Measurements from ENCODE around the gene MDFI. TPM values are rescaled to one million over a fixed set of nuclear protein-coding genes. Genes with fewer than 3 reads are reported as not detected.
"Not testable (repeated sequence)": the region's sequence is repeated elsewhere in the genome, so short reads cannot be mapped to it uniquely, and the experiment has no call there.

Gene MDFI
- polyA plus RNA-seq, 3 donors from 2014 or later: not detected

GRCh38 chr6:41608443-41609151, 29.7 kb upstream of the MDFI start:
- Mint-ChIP-seq H3K36me3 (peaks cover 0 to 3% (median 0%) of the 10 kb centered on the region in 3 donors), H3K27me3 (ENCODE audit: low read depth in 3 of 3) (peaks cover 6 to 10% (median 7%) of the 10 kb centered on the region in 3 donors), H3K4me3 (no peak overlapping the region), H3K4me1 (peaks cover 5 to 10% of the 10 kb centered on the region in 2 donors), H3K27ac (no peak overlapping the region), H3K9me3 (peaks cover 0 to 4% (median 0%) of the 10 kb centered on the region in 6 donors)
- no peak for DNase-seq

GRCh38 chr6:41614715-41615114, 23.6 kb upstream of the MDFI start:
- Mint-ChIP-seq H3K36me3 (peaks cover 0 to 3% (median 0%) of the 10 kb centered on the region in 3 donors), H3K4me1 (no peaks in the 10 kb centered on the region), H3K27me3 (ENCODE audit: low read depth in 3 of 3) (peaks cover 2 to 25% (median 6%) of the 10 kb centered on the region in 3 donors), H3K4me3 (no peak overlapping the region), H3K9me3 (peaks cover 0 to 4% (median 0%) of the 10 kb centered on the region in 6 donors), H3K27ac (no peak overlapping the region)
- no peak for DNase-seq

- Mint-ChIP-seq H3K9me3 (peaks cover 0 to 4% (median 0%) of the 10 kb centered on the region in 6 donors), H3K27ac (no peak overlapping the region), H3K4me3 (no peak overlapping the region), H3K36me3 (no peaks in the 10 kb centered on the region), H3K4me1 (no peaks in the 10 kb centered on the region), H3K27me3 (ENCODE audit: low read depth in 3 of 3) (peaks cover 2 to 25% (median 6%) of the 10 kb centered on the region in 3 donors)
- no peak for DNase-seq
Measured at GRCh38 chr6:41615311-41615710, 23.0 kb upstream of the MDFI start.

- no peak overlapping the region for H3K4me3 Mint-ChIP-seq
- no peak for DNase-seq
- H3K4me1 Mint-ChIP-seq: no peaks in the 10 kb centered on the region
- peaks cover 0 to 5% (median 1%) of the 10 kb centered on the region in 6 donors for H3K9me3 Mint-ChIP-seq
- no peaks in the 10 kb centered on the region for H3K36me3 Mint-ChIP-seq
- H3K27ac Mint-ChIP-seq: no peak overlapping the region
- peaks cover 0 to 26% (median 6%) of the 10 kb centered on the region in 3 donors for H3K27me3 Mint-ChIP-seq (ENCODE audit: low read depth in 3 of 3)
Measured at GRCh38 chr6:41618598-41618997, 19.7 kb upstream of the MDFI start.

- not testable (repeated sequence) for DNase-seq, H3K4me1 Mint-ChIP-seq, H3K9me3 Mint-ChIP-seq, H3K27ac Mint-ChIP-seq, H3K4me3 Mint-ChIP-seq, H3K36me3 Mint-ChIP-seq
- peaks cover 0 to 23% (median 5%) of the 10 kb centered on the region in 3 donors for H3K27me3 Mint-ChIP-seq (ENCODE audit: low read depth in 3 of 3)
Measured at GRCh38 chr6:41619193-41619592, 19.1 kb upstream of the MDFI start.

- H3K36me3 Mint-ChIP-seq: no peaks in the 10 kb centered on the region
- H3K9me3 Mint-ChIP-seq: peaks cover 0 to 5% (median 2%) of the 10 kb centered on the region in 6 donors
- peaks cover 9 to 10% of the 10 kb centered on the region in 2 donors for H3K4me1 Mint-ChIP-seq
- H3K27me3 Mint-ChIP-seq (ENCODE audit: low read depth in 3 of 3): peaks cover 0 to 20% (median 4%) of the 10 kb centered on the region in 3 donors
- no peak overlapping the region for H3K4me3 Mint-ChIP-seq
- no peak for DNase-seq
- no peak overlapping the region for H3K27ac Mint-ChIP-seq
Measured at GRCh38 chr6:41621367-41621766, 16.9 kb upstream of the MDFI start.

- Mint-ChIP-seq H3K27me3 (ENCODE audit: low read depth in 3 of 3) (peaks cover 0 to 20% (median 4%) of the 10 kb centered on the region in 3 donors), H3K4me3 (no peak overlapping the region), H3K36me3 (no peaks in the 10 kb centered on the region), H3K4me1 (peaks cover 9 to 10% of the 10 kb centered on the region in 2 donors), H3K27ac (no peak overlapping the region), H3K9me3 (peaks cover 0 to 5% (median 2%) of the 10 kb centered on the region in 6 donors)
- no peak for DNase-seq
Measured at GRCh38 chr6:41621802-41622201, 16.5 kb upstream of the MDFI start.

GRCh38 chr6:41622206-41622988, 15.9 kb upstream of the MDFI start:
- Mint-ChIP-seq H3K36me3 (no peaks in the 10 kb centered on the region), H3K27me3 (ENCODE audit: low read depth in 3 of 3) (peaks cover 3 to 20% (median 4%) of the 10 kb centered on the region in 3 donors), H3K9me3 (peaks cover 0 to 5% (median 2%) of the 10 kb centered on the region in 6 donors), H3K4me1 (peaks cover 9 to 10% of the 10 kb centered on the region in 2 donors), H3K27ac (no peak overlapping the region), H3K4me3 (no peak overlapping the region)
- no peak for DNase-seq

GRCh38 chr6:41623330-41623729, 14.9 kb upstream of the MDFI start:
- Mint-ChIP-seq H3K27me3 (ENCODE audit: low read depth in 3 of 3) (peaks cover 3 to 20% (median 3%) of the 10 kb centered on the region in 3 donors), H3K9me3 (peaks cover 0 to 5% (median 2%) of the 10 kb centered on the region in 6 donors), H3K4me1 (peaks cover 9 to 10% of the 10 kb centered on the region in 2 donors), H3K36me3 (no peaks in the 10 kb centered on the region), H3K27ac (no peak overlapping the region), H3K4me3 (no peak overlapping the region)
- DNase-seq: no peak

GRCh38 chr6:41624621-41625380, 13.5 kb upstream of the MDFI start:
- no peak for DNase-seq
- Mint-ChIP-seq H3K9me3 (peaks cover 0 to 5% (median 2%) of the 10 kb centered on the region in 6 donors), H3K27me3 (ENCODE audit: low read depth in 3 of 3) (peaks cover 2 to 15% (median 3%) of the 10 kb centered on the region in 3 donors), H3K36me3 (no peaks in the 10 kb centered on the region), H3K4me1 (peaks cover 9 to 10% of the 10 kb centered on the region in 2 donors), H3K27ac (no peak overlapping the region), H3K4me3 (no peak overlapping the region)

GRCh38 chr6:41625442-41625841, 12.8 kb upstream of the MDFI start:
- no peak overlapping the region for H3K4me3 Mint-ChIP-seq
- H3K9me3 Mint-ChIP-seq: peaks cover 0 to 5% (median 2%) of the 10 kb centered on the region in 6 donors
- peak in 1 of 3 donors; percentile 12 for DNase-seq
- H3K27me3 Mint-ChIP-seq (ENCODE audit: low read depth in 3 of 3): peaks cover 2 to 15% (median 3%) of the 10 kb centered on the region in 3 donors
- H3K36me3 Mint-ChIP-seq: no peaks in the 10 kb centered on the region
- peaks cover 9 to 10% of the 10 kb centered on the region in 2 donors for H3K4me1 Mint-ChIP-seq
- no peak overlapping the region for H3K27ac Mint-ChIP-seq

- Mint-ChIP-seq H3K27ac (no peak overlapping the region), H3K9me3 (peaks cover 0 to 5% (median 2%) of the 10 kb centered on the region in 6 donors), H3K27me3 (ENCODE audit: low read depth in 3 of 3) (peaks cover 2 to 10% (median 3%) of the 10 kb centered on the region in 3 donors), H3K4me1 (peaks cover 9 to 10% of the 10 kb centered on the region in 2 donors), H3K36me3 (no peaks in the 10 kb centered on the region), H3K4me3 (no peak overlapping the region)
- DNase-seq: no peak
Measured at GRCh38 chr6:41626022-41626421, 12.2 kb upstream of the MDFI start.

GRCh38 chr6:41626917-41627316, 11.4 kb upstream of the MDFI start:
- DNase-seq: no peak
- peaks cover 9 to 10% of the 10 kb centered on the region in 2 donors for H3K4me1 Mint-ChIP-seq
- no peak overlapping the region for H3K27ac Mint-ChIP-seq
- no peak overlapping the region for H3K4me3 Mint-ChIP-seq
- no peaks in the 10 kb centered on the region for H3K36me3 Mint-ChIP-seq
- peaks cover 0 to 2% (median 0%) of the 10 kb centered on the region in 6 donors for H3K9me3 Mint-ChIP-seq
- H3K27me3 Mint-ChIP-seq (ENCODE audit: low read depth in 3 of 3): peaks cover 2 to 9% (median 3%) of the 10 kb centered on the region in 3 donors

Data from immature natural killer cell (primary cell).